Neutrophil (primary cell): ENCODE measurements around the gene LMAN1L.
A peak's percentile ranks its signal among the peaks of the same experiment; 100 is the strongest.

Experiments
- H3K27ac ChIP-seq: fragments of 200-600 bp; sonication (generic); 2 replicates; pipeline ENCODE4 v1.5.1; 2016; ENCODE audit warnings: mild to moderate bottlenecking, moderate library complexity
- H3K27me3 ChIP-seq: fragments of 200-600 bp; sonication (generic); 2 replicates; pipeline ENCODE4 v1.6.0; 2016; ENCODE audit warnings: mild to moderate bottlenecking
- H3K36me3 ChIP-seq: fragments of 200-600 bp; sonication (generic); 2 replicates; pipeline ENCODE4 v1.5.1; 2017
- H3K4me1 ChIP-seq, 2 experiments: fragments of 200-600 bp in 1 of 2; sonication (generic) in 1 of 2; 1 replicate in 1 of 2; 2 replicates in 1 of 2; pipeline versions ENCODE4 v1.5.1 to v1.6.1; 2013 to 2016; ENCODE audit warnings: low read depth in 1 of 2, low read length in 1 of 2, mild to moderate bottlenecking in 1 of 2, moderate library complexity in 1 of 2; ENCODE audit not compliant: control insufficient read depth in 1 of 2, insufficient read depth in 1 of 2
- H3K4me3 ChIP-seq, 2 experiments: fragments of 200-600 bp in 1 of 2; sonication (generic) in 1 of 2; 1 replicate in 1 of 2; 2 replicates in 1 of 2; pipeline ENCODE4 v1.5.1; 2013 to 2016; ENCODE audit warnings: low read depth in 1 of 2, low read length in 1 of 2, mild to moderate bottlenecking in 1 of 2, moderate library complexity in 1 of 2
- H3K9me3 ChIP-seq: fragments of 200-600 bp; sonication (generic); 2 replicates; pipeline ENCODE4 v1.5.1; 2016
- TF ChIP-seq, protein P1 (sequence below): fragments of 200-600 bp; sonication (generic); IDR thresholded peaks from 2 replicates; pipeline ENCODE4 v1.5.1; 2016; ENCODE audit warnings: antibody characterized with exemption

LMAN1L gene

GRCh38 chr15:74799856-74800558, 12.6 kb upstream of the LMAN1L start:
- Histone ChIP-seq H3K9me3 (no peaks in the 10 kb centered on the region), H3K27me3 (no peaks in the 10 kb centered on the region), H3K4me1 (peaks cover 31 to 37% of the 10 kb centered on the region in 2 experiments), H3K36me3 (peaks cover 78% of the 10 kb centered on the region), H3K27ac (peak overlapping the region; percentile 90), H3K4me3 (peak overlapping the region; percentile 18 to 50)
- TF ChIP-seq, protein P1, sequence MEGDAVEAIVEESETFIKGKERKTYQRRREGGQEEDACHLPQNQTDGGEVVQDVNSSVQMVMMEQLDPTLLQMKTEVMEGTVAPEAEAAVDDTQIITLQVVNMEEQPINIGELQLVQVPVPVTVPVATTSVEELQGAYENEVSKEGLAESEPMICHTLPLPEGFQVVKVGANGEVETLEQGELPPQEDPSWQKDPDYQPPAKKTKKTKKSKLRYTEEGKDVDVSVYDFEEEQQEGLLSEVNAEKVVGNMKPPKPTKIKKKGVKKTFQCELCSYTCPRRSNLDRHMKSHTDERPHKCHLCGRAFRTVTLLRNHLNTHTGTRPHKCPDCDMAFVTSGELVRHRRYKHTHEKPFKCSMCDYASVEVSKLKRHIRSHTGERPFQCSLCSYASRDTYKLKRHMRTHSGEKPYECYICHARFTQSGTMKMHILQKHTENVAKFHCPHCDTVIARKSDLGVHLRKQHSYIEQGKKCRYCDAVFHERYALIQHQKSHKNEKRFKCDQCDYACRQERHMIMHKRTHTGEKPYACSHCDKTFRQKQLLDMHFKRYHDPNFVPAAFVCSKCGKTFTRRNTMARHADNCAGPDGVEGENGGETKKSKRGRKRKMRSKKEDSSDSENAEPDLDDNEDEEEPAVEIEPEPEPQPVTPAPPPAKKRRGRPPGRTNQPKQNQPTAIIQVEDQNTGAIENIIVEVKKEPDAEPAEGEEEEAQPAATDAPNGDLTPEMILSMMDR: peak; percentile 99

DNA sequence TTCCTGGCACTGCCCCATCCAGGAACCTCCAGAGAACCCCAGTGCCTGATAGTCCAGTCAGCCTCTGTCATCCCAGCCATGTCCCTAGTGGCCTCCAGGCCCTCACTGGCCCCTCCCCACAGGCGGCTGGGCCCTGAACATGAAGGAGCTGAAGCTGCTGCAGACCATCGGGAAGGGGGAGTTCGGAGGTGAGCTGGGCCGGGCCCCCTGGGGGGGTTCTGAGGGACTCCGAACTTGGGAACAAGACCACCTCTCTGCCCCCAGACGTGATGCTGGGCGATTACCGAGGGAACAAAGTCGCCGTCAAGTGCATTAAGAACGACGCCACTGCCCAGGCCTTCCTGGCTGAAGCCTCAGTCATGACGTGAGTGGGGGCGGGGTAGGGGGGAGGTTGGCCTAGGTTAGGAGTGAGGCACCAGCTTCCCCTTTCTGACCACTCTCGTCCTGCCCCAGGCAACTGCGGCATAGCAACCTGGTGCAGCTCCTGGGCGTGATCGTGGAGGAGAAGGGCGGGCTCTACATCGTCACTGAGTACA, 12.0 kb upstream of the LMAN1L start:
- Histone ChIP-seq H3K27ac (peak overlapping the region; percentile 90), H3K36me3 (peaks cover 77% of the 10 kb centered on the region)

GRCh38 chr15:74801311-74801997, 11.2 kb upstream of the LMAN1L start:
- Histone ChIP-seq H3K27ac (peak overlapping the region; percentile 90), H3K36me3 (peaks cover 77% of the 10 kb centered on the region)

More for the DNA sequence above, 12.0 kb upstream of the LMAN1L start:
- no peaks in the 10 kb centered on the region for H3K9me3 ChIP-seq
- TF ChIP-seq, protein P1: no peak
- peaks cover 31 to 32% of the 10 kb centered on the region in 2 experiments for H3K4me1 ChIP-seq
- H3K4me3 ChIP-seq: peak overlapping the region in 1 of 2 experiments; percentile 50
- no peaks in the 10 kb centered on the region for H3K27me3 ChIP-seq

GRCh38 chr15:74802290-74802689, 10.3 kb upstream of the LMAN1L start:
- no peaks in the 10 kb centered on the region for H3K9me3 ChIP-seq
- H3K27ac ChIP-seq: no peak overlapping the region
- peaks cover 31 to 32% of the 10 kb centered on the region in 2 experiments for H3K4me1 ChIP-seq
- H3K27me3 ChIP-seq: no peaks in the 10 kb centered on the region
- peaks cover 77% of the 10 kb centered on the region for H3K36me3 ChIP-seq
- TF ChIP-seq, protein P1: no peak
- H3K4me3 ChIP-seq: no peak overlapping the region

More at GRCh38 chr15:74801311-74801997, 11.2 kb upstream of the LMAN1L start:
- no peaks in the 10 kb centered on the region for H3K9me3 ChIP-seq
- H3K27me3 ChIP-seq: no peaks in the 10 kb centered on the region
- no peak overlapping the region for H3K4me3 ChIP-seq
- TF ChIP-seq, protein P1: no peak
- peaks cover 31 to 32% of the 10 kb centered on the region in 2 experiments for H3K4me1 ChIP-seq

GRCh38 chr15:74802862-74803447, 9.7 kb upstream of the LMAN1L start:
- TF ChIP-seq, protein P1: no peak
- H3K27ac ChIP-seq: peak overlapping the region; percentile 51
- H3K27me3 ChIP-seq: no peaks in the 10 kb centered on the region
- peaks cover 28 to 29% of the 10 kb centered on the region in 2 experiments for H3K4me1 ChIP-seq
- H3K9me3 ChIP-seq: no peaks in the 10 kb centered on the region
- H3K4me3 ChIP-seq: no peak overlapping the region
- peaks cover 72% of the 10 kb centered on the region for H3K36me3 ChIP-seq
